SU-DHL-6 (cell line): ENCODE data around the gene RHOV.

ENCODE experiments used
- CTCF ChIP-seq: fragments of 200-600 bp; sonication (generic); IDR thresholded peaks from one replicate; pipeline ENCODE4 v1.5.1; 2017; ENCODE audit warnings: antibody characterized with exemption, mild to moderate bottlenecking, low read length, moderate library complexity; ENCODE audit not compliant: insufficient read depth, poor library complexity, severe bottlenecking
- EZH2phosphoT487 ChIP-seq: fragments of 200-600 bp; sonication (generic), shearing (Covaris generic); conservative IDR thresholded peaks from 2 replicates; pipeline ENCODE4 v1.6.1; 2018; ENCODE audit warnings: mild to moderate bottlenecking, antibody characterized with exemption, low read length, moderate library complexity, mixed read lengths

DNA sequence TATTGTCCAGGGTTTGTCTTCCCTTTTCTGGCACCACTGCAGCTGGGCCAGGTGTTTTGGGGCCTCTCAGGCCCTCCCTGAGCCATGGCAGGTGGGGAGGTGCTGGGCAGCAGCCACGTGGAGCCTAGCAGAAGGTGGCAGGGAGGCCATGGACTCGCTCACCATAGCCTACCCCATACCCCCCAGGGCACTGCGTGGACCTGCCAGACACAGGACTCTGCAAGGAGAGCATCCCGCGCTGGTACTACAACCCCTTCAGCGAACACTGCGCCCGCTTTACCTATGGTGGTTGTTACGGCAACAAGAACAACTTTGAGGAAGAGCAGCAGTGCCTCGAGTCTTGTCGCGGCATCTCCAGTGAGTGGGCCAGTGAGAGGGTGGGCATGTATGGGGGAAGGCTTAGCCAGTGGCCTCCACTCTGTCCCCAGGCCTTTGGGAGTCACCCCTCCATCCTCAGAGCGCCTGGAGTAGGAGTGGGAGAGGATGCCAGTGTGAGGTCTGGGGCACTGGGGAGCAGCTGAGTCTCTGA is 18.3 kb downstream of the RHOV start:
- TF ChIP-seq CTCF (no peak), EZH2phosphoT487 (no peak)
